HG03520 (cell line): ENCODE measurements around the gene NUFIP1.
"Not testable (repeated sequence)": the region's sequence is repeated elsewhere in the genome, so short reads cannot be mapped to it uniquely, and the experiment has no call there.

Experiments used
- ATAC-seq: cut with Tn5 transposase; IDR thresholded peaks from one replicate; pipeline ENCODE4 v1.9.1; 2021; ENCODE audit warnings: mild to moderate bottlenecking, moderate library complexity; ENCODE audit not compliant: unreplicated experiment

Gene NUFIP1

GRCh38 chr13:44971656-44972595, 17.3 kb downstream of the NUFIP1 start:
- ATAC-seq: no peak

GRCh38 chr13:44969551-44970484, 19.5 kb downstream of the NUFIP1 start:
- no peak for ATAC-seq

GRCh38 chr13:44968434-44968815, 20.8 kb downstream of the NUFIP1 start:
- ATAC-seq: no peak

GRCh38 chr13:44967704-44968433, 21.4 kb downstream of the NUFIP1 start:
- no peak for ATAC-seq

- no peak for ATAC-seq
These were observed 27.3 kb downstream of the NUFIP1 start for GRCh38 chr13:44961997-44962396.

- ATAC-seq: no peak
These were observed 33.9 kb downstream of the NUFIP1 start for GRCh38 chr13:44955406-44955805.

- no peak for ATAC-seq
These were observed 35.0 kb downstream of the NUFIP1 start for GRCh38 chr13:44954224-44954623.

GRCh38 chr13:44952671-44953070, 36.6 kb downstream of the NUFIP1 start:
- no peak for ATAC-seq

- ATAC-seq: no peak
These were observed 38.1 kb downstream of the NUFIP1 start for GRCh38 chr13:44951184-44951583.

- ATAC-seq: not testable (repeated sequence)
These were observed 45.9 kb downstream of the NUFIP1 start for GRCh38 chr13:44943411-44943810.

GRCh38 chr13:44938854-44939253, 50.4 kb downstream of the NUFIP1 start:
- ATAC-seq: no peak

GRCh38 chr13:44936246-44936645, 53.0 kb downstream of the NUFIP1 start:
- ATAC-seq: no peak

- ATAC-seq: no peak
These were observed 54.5 kb downstream of the NUFIP1 start for GRCh38 chr13:44934724-44935123.

GRCh38 chr13:44932850-44933251, 56.4 kb downstream of the NUFIP1 start:
- ATAC-seq: no peak

GRCh38 chr13:44932171-44932849, 57.0 kb downstream of the NUFIP1 start:
- ATAC-seq: no peak

GRCh38 chr13:44930963-44931623, 58.2 kb downstream of the NUFIP1 start:
- ATAC-seq: no peak

- no peak for ATAC-seq
These were observed 59.0 kb downstream of the NUFIP1 start for GRCh38 chr13:44930280-44930679.

GRCh38 chr13:44929692-44930091, 59.6 kb downstream of the NUFIP1 start:
- no peak for ATAC-seq

GRCh38 chr13:44927968-44928367, 61.3 kb downstream of the NUFIP1 start:
- ATAC-seq: no peak
